GM10847 (cell line): ENCODE data around the gene MMP15.

ENCODE experiments used
- POLR2A ChIP-seq: IDR thresholded peaks from 2 replicates; pipeline ENCODE4 v1.6.1; 2011; ENCODE audit not compliant: insufficient read length; ENCODE audit errors: extremely low read depth

Gene MMP15

DNA sequence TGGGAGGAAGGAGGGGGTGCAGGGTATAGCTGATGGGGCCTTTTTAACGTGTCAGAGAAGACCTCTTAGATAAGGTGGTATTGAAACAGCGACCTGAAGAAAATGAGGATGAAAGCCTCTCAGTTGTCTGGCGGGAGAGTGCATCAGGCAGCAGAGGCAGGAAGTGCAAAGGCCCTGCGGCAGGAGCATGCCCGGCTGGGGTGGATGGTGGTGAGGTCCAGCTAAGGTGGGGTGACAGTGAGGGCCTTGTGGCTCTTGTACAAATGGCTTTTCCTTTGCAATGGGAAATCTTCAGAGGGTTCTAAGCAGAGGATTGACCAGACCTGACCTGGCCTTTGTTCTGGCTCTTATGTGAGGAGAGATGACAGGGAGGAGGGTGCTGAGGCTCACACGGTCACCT is 11.4 kb downstream of the MMP15 start:
- TF ChIP-seq POLR2A: no peak

DNA sequence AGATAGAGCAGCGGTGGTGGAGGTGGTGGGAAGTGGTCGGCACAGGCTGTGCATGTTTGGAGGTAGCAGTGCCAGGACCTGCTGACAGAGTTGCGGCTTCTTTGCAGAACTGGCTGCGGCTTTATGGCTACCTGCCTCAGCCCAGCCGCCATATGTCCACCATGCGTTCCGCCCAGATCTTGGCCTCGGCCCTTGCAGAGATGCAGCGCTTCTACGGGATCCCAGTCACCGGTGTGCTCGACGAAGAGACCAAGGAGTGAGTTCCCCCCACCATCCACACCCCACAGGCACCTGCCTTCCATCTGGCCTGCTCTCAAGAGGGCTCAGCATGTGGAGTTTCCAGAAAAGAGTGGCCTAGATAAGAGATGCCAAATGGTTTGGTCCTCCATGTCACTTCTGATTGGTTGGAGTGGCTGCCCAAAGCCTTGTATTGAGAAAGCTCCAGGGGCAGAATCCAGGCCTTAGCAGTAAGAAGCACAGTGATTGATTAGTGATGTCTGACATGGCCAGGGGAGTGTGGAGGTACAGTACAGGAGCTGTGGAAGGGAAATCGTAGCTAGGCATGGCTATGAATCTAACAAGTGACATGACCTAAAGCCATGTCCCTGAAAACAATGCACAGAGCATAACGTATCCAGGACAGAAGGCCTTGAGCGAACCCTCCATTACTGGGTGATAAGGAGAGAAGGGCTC is 12.0 kb downstream of the MMP15 start:
- TF ChIP-seq POLR2A: no peak

DNA sequence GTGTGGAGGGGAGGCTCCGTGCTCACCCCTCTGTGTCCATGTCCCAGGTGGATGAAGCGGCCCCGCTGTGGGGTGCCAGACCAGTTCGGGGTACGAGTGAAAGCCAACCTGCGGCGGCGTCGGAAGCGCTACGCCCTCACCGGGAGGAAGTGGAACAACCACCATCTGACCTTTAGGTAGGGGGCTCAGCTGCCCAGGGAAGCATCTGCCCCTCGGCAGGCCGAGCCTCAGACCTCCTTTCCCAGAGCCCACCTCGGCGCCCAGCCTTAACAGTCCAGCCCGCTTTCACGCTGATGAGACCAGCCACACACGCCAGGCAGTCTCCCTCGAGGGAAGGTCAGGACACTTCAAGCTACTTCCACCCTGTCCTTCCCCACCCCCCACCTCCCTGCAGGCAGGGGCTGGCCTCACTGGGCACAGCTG is 12.7 kb downstream of the MMP15 start:
- no peak for TF ChIP-seq POLR2A

DNA sequence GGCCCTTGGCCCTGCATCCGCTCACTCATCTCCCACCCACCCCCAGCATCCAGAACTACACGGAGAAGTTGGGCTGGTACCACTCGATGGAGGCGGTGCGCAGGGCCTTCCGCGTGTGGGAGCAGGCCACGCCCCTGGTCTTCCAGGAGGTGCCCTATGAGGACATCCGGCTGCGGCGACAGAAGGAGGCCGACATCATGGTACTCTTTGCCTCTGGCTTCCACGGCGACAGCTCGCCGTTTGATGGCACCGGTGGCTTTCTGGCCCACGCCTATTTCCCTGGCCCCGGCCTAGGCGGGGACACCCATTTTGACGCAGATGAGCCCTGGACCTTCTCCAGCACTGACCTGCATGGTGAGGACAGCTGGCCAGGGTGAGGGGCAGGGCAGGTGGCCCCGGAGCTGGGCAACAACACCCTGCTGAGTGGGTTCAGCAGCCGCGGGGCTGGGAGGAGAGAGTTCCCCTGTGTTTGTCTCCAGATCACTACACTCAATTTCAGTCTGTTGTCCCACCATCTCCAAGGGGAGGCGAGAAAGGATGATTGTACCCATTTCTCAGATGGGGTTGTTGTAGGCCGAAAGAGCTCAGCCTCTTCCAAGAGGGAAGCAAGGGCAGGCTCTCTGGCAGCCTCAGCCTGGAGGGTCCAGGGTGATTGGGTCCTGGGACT is 14.4 kb downstream of the MMP15 start:
- no peak for TF ChIP-seq POLR2A

DNA sequence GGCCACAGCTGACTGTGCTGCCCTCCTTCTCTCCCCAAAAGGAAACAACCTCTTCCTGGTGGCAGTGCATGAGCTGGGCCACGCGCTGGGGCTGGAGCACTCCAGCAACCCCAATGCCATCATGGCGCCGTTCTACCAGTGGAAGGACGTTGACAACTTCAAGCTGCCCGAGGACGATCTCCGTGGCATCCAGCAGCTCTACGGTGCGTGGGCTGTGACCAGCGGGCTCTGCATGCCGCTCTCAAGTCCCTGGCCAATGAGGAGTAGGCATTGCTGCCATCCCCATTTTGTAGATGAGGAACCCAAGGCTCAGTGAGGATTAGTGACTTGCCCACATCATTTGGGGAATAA is 14.9 kb downstream of the MMP15 start:
- TF ChIP-seq POLR2A: no peak

DNA sequence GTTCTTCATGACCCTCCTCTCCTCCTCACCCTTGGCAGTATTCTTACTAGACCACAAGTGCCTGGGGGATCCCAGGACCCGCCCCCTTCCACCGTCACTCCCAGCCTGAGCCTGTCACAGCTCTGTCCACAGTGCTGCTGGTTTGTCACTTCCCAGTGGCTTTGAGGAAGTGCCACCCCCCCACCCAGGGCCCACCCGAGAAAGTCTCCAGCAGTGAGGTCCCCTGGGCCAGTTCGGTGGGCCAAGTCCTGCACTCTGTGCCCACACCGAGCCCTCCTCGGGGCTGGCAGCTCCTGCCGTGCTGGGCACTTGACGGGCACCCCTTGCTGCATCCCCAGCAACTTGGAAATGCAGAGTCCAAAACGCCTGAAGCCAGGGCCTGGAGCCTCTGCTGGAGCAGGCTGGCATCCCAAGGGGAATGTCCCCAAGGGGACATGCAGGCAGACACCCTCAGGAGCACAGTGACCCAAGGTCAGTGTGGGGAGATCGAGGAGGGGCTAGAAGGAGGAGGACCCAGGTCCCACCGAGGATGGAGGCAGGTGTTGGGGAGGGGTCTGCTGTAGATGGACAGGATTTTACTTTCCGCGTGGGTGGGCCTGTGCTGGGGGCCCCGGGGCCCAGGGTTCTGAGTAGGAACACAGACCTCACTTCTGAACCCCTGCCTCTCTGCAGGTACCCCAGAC is 15.5 kb downstream of the MMP15 start:
- TF ChIP-seq POLR2A: no peak

DNA sequence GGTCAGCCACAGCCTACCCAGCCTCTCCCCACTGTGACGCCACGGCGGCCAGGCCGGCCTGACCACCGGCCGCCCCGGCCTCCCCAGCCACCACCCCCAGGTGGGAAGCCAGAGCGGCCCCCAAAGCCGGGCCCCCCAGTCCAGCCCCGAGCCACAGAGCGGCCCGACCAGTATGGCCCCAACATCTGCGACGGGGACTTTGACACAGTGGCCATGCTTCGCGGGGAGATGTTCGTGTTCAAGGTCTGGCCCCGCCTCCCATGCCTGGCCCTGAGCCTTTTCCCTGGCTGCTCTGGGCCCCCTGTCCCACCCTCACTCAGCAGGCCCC is 16.0 kb downstream of the MMP15 start:
- TF ChIP-seq POLR2A: no peak

DNA sequence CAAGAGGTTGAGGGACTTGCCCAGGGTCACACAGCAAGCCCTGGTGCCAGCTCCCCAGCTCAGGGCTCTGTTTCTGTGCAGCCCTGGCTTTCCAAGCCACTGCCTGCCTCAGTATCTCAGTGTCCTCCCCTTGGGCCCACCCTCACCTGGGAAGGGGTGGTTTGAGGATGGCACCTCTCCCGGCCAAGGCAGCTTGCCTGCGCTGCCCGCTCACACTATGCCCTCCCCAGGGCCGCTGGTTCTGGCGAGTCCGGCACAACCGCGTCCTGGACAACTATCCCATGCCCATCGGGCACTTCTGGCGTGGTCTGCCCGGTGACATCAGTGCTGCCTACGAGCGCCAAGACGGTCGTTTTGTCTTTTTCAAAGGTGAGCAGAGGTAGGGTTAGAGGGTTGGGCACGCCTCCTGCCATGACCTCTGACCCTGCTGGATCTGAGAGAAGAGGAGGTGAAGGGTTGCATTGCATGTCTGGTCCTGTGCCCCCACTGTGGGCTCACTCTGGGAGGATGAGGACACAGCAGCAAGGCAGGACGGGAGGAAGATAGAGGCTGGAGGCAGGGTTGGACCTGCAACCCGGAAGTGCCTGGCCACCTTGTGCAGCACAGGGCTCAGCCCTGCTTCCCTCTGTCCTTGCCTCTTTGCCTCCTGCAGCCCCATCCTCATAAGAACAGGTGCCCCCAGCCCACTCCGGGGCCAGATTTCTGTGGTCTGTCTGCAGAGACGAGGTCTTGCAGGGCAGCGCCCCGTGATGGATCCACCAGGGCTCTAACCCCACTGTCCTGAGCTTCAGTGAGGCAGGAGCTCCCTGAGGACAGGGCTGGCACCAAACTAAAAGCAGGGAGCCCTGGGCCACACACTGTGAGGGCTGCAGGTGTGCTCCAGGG is 16.7 kb downstream of the MMP15 start:
- TF ChIP-seq POLR2A: no peak

DNA sequence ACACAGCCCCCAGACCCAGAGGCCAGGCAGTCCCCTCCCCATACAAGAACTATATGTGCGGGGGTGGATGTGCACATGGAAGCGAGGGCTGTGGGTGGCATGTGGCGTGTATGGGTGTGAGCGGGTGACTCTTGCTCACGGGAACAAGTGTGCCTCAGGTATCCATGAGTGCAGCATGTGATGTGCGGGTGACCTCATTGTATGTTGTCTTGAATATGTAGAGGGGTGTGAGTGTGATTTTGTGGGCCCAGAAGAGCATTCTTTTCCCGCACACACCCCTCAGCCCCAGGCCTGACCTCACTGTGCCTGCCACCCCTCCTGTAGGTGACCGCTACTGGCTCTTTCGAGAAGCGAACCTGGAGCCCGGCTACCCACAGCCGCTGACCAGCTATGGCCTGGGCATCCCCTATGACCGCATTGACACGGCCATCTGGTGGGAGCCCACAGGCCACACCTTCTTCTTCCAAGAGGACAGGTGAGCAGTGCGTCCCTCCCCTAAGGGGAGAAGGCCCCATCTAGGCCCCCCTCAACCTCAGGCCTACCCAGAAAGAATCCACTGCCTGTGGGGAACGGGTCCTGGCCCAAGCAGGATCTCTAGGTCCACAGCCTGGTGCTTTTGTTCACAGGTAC is 17.4 kb downstream of the MMP15 start:
- TF ChIP-seq POLR2A: no peak

DNA sequence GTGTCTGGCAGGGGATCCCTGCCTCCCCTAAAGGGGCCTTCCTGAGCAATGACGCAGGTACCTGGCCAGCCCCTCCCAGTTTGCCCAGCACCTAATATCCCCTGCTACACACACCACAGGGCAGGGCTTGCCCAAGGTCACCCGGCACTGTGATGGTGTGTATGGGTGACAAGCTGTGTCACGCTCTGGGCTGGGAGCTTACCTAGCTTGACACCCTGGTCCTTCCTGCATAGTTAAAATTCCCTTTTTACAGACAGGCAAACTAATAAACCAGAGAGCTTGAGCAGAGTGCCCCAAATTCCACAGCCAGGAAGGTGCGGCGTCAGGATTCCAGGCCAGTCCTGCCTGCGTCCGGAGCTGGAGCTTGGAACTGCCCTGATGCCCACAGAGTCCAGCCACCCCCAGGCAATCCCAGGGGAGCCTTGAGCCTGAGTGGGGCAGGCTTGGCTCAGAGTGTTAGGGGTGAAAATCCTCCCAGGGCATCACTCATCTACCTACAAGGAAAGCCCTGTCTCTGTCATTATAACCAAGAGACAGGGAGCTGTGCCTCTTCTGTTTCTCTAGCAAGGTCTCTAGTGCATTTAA is 18.1 kb downstream of the MMP15 start:
- no peak for TF ChIP-seq POLR2A

DNA sequence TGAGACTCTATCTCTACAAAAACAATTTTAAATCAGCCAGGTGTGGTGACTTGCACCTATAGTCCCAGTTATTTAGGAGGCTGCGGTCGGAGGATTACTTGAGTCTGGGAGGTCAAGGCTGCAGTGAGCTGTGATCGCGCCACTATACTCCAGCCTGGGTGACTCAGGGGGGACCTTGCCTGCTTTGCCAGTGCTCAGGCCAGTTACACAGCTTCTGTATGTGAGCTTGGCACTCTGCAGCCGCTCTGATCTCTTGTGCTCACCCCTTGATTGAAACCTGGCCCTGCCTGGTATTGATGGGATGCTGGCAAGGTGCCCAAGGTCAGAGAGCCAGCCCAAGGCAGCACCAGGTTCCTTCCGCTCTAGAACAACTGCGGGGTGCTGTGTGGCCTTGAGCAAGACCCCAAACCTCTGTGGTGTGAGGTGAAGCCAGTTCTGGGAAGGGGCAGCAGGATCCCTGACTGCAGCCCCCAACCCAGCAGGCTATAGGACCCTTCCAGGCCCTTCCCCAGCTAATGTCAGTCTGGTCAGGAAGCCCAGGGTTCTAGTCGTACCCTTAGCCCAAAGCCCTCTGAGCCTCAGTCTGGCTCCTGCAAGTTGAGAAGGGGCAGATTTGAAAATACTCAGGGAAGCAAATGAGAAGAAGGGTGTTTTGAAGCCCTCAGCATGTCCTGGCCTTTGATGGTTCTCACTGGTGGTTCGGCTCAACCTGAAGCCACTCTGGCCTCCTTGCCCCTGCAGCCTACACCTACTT is 18.9 kb downstream of the MMP15 start:
- TF ChIP-seq POLR2A: no peak

DNA sequence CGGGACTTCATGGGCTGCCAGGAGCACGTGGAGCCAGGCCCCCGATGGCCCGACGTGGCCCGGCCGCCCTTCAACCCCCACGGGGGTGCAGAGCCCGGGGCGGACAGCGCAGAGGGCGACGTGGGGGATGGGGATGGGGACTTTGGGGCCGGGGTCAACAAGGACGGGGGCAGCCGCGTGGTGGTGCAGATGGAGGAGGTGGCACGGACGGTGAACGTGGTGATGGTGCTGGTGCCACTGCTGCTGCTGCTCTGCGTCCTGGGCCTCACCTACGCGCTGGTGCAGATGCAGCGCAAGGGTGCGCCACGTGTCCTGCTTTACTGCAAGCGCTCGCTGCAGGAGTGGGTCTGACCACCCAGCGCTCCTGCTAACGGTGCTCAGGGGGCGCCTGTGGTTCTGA is 19.5 kb downstream of the MMP15 start:
- no peak for TF ChIP-seq POLR2A

DNA sequence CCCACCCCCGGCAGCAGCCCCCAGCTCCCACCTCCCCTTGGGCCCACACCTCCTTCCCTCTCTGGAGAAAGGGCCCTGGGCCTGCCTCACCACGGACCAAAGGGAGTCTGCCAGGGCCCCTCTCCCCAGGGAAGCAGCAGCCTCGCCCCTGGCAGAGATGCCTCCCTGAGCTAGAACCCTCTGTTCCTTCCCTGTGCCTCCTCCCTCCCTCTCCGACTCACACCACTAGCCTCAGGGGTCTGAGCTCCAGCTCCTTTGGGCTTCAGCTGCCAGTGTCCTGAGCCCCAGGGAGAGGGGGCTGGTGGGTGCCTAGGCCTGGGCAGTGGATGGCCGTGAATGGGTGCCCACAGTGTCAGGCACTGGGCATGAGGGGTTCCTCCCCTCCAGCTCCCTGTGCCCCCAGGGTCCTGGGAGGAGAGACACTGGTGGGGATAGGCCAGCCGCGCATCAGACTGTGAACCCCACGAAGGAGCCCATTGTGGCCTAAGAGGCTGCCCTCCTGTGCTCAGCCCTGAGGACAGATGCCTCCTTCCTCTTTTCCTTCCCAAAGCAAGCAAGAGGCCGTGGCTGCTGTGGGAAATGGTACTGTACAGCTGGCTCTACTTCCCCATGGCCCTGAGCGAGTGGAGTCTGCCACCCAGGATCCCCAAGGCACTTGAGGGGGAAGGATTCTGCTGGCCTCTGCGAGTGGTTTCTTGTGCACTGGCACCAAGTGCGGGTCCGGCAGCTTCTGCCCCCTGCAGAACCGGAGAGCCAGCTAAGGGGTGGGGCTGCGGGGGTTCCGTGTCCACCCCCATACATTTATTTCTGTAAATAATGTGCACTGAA is 20.7 kb downstream of the MMP15 start:
- TF ChIP-seq POLR2A: no peak
